ENCODE results near the gene AFF3. TPM values are rescaled to one million over a fixed set of nuclear protein-coding genes. Genes with fewer than 3 reads are reported as not detected.
A peak's percentile ranks its signal among the peaks of the same experiment; 100 is the strongest.

The AFF3 gene
- total and polyA plus RNA-seq, 2 of the 4 experiments (the other 2 are of a cell fraction), result 12.9 to 14.3 TPM

GRCh38 chr2:99607861-99608491 is 534.4 kb downstream of the AFF3 start:
- Histone ChIP-seq H2BK5ac (ENCODE audit: low read depth, low read length, poor library complexity, severe bottlenecking) (no peak overlapping the region), H4K8ac (ENCODE audit: low read depth in 2 of 2, low read length in 2 of 2) (peak overlapping the region in 1 of 2 experiments; percentile 22; a peak in 1 of 4 replicates), H4K5ac (ENCODE audit: low read depth, low read length) (no peak overlapping the region), H2AK9ac (replicated peaks; ENCODE audit: low read depth, low read length, poor library complexity) (no peak overlapping the region), H3K4me3 (ENCODE audit: insufficient read depth, low read depth, low read length) (no peak overlapping the region), H3K56ac (ENCODE audit: extremely low read depth, insufficient read depth, low read length) (no peak overlapping the region), H4K91ac (ENCODE audit: insufficient read depth, low read depth, low read length) (no peak overlapping the region), H2BK120ac (ENCODE audit: low read depth, low read length) (peak overlapping the region; percentile 37; the same call in 1 of the 2 replicates), H2BK15ac (ENCODE audit: low read depth, low read length) (no peak overlapping the region), H3K4me2 (ENCODE audit: low read depth, low read length) (no peak overlapping the region), H2AFZ (replicated peaks; ENCODE audit: low read length, poor library complexity) (no peak overlapping the region), H3K9me1 (ENCODE audit: insufficient read depth, low read length) (peaks cover 7% of the 10 kb centered on the region; the same call in 1 of the 2 replicates), H3K27me3 (ENCODE audit: control insufficient read depth, insufficient read depth, low read length) (no peaks in the 10 kb centered on the region), H2AK5ac (ENCODE audit: low read depth, low read length) (peak overlapping the region; percentile 9; the same call in 1 of the 2 replicates), H3K9me3 (ENCODE audit: control insufficient read depth, insufficient read depth, low read length) (no peaks in the 10 kb centered on the region), H2BK20ac (ENCODE audit: low read depth, low read length) (no peak overlapping the region), H3K27ac (ENCODE audit: insufficient read depth, low read length) (no peak overlapping the region), H3K36me3 (ENCODE audit: control insufficient read depth, insufficient read depth, low read length) (no peaks in the 10 kb centered on the region), H3K23ac (ENCODE audit: low read depth, low read length) (no peak overlapping the region), H4K20me1 (ENCODE audit: insufficient read depth, low read length) (peaks cover 3% of the 10 kb centered on the region; the same call in 1 of the 2 replicates), H3K14ac (replicated peaks; ENCODE audit: low read depth, low read length) (no peak overlapping the region), H3K18ac (ENCODE audit: low read depth, low read length) (no peak overlapping the region), H3K4ac (ENCODE audit: low read depth, low read length) (no peak overlapping the region), H3K9ac (ENCODE audit: low read depth, low read length) (no peak overlapping the region), H3K4me1 (ENCODE audit: control insufficient read depth, insufficient read depth, low read length) (peaks cover 14% of the 10 kb centered on the region), H3K79me1 (ENCODE audit: low read depth in 1 of 2, low read length in 2 of 2) (peaks cover 0 to 5% of the 10 kb centered on the region in 2 experiments; a peak in 2 of 4 replicates)
- no peak for TF ChIP-seq MAFK (IDR thresholded peaks at IDR 0.05; ENCODE audit: low read depth, low read length)
- TF ChIP-seq ELK1 (IDR thresholded peaks at IDR 0.05; ENCODE audit: borderline replicate concordance, low read depth, low read length), result no peak
- TF ChIP-seq SMC3 (IDR thresholded peaks at IDR 0.05; ENCODE audit: low read depth, low read length), result no peak
- TF ChIP-seq CHD1 (IDR thresholded peaks at IDR 0.05; ENCODE audit: low read depth, low read length), result no peak
- no peak for TF ChIP-seq MXI1 (IDR thresholded peaks at IDR 0.05; ENCODE audit: borderline replicate concordance, low read depth, low read length)
- TF ChIP-seq RCOR1 (IDR thresholded peaks at IDR 0.05; ENCODE audit: insufficient replicate concordance, low read length), result no peak
- TF ChIP-seq FOS (IDR thresholded peaks at IDR 0.05; ENCODE audit: low read depth, low read length), result no peak
- TF ChIP-seq, protein P1, sequence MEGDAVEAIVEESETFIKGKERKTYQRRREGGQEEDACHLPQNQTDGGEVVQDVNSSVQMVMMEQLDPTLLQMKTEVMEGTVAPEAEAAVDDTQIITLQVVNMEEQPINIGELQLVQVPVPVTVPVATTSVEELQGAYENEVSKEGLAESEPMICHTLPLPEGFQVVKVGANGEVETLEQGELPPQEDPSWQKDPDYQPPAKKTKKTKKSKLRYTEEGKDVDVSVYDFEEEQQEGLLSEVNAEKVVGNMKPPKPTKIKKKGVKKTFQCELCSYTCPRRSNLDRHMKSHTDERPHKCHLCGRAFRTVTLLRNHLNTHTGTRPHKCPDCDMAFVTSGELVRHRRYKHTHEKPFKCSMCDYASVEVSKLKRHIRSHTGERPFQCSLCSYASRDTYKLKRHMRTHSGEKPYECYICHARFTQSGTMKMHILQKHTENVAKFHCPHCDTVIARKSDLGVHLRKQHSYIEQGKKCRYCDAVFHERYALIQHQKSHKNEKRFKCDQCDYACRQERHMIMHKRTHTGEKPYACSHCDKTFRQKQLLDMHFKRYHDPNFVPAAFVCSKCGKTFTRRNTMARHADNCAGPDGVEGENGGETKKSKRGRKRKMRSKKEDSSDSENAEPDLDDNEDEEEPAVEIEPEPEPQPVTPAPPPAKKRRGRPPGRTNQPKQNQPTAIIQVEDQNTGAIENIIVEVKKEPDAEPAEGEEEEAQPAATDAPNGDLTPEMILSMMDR (conservative IDR thresholded peaks at IDR 0.05; ENCODE audit: low read depth, low read length), result no peak
- TF ChIP-seq NFE2L2 (IDR thresholded peaks at IDR 0.05; ENCODE audit: low read depth, low read length), result no peak
- no peak for TF ChIP-seq RAD21 (IDR thresholded peaks at IDR 0.05; ENCODE audit: low read length)
- no peak for TF ChIP-seq RFX5 (IDR thresholded peaks at IDR 0.05; ENCODE audit: low read depth, low read length)
- TF ChIP-seq CEBPB (IDR thresholded peaks at IDR 0.05; ENCODE audit: low read depth, low read length), result no peak
- no peak for TF ChIP-seq POLR2A (IDR thresholded peaks at IDR 0.05; ENCODE audit: low read depth, low read length)
- TF ChIP-seq MAZ (IDR thresholded peaks at IDR 0.05; ENCODE audit: borderline replicate concordance, low read depth, low read length), result no peak
- no TSS peak for BruUV-seq (replicated peaks)
- dilution Hi-C loops (cut with HindIII; ENCODE audit: low sequenced_read_pairs, unreplicated experiment), result no loop called here
- intact Hi-C loops (cut with micrococcal nuclease), result loop anchor here (5.0 kb wide), 2 partner anchors 39 to 99 kb away; no protein-coding TSS in a partner anchor
- WGBS, 2 experiments (ENCODE audit: extremely low coverage in 2 of 2, insufficient read length in 1 of 2), result no CpG with 5 or more reads among the region's 4 CpGs
- in situ Hi-C loops (cut with MboI; ENCODE audit: low sequenced_read_pairs), result no loop called here
- CTCF ChIA-PET, result interaction anchor here (0.7 kb wide), 2 partner anchors 460 to 464 kb away, joined by 3 to 6 read pairs; no protein-coding TSS in a partner anchor
- DNase-seq (no peak), ATAC-seq (ENCODE audit: low read depth) (no peak)
- POLR2A ChIA-PET (ENCODE audit: unreplicated experiment), result no interaction called here

Measured in IMR-90 (cell line).